GM19438 (cell line): ENCODE data around the gene MMP26.
A peak's percentile ranks its signal among the peaks of the same experiment; 100 is the strongest.

Experiments used
- ATAC-seq: cut with Tn5 transposase; IDR thresholded peaks from one replicate; pipeline ENCODE4 v1.9.1; 2021; ENCODE audit warnings: low read depth; ENCODE audit not compliant: unreplicated experiment

MMP26 gene

GRCh38 chr11:4704054-4704789, at the start of gene MMP26:
TSS of gene MMP26 (plus strand) at chr11:4704784.
- ATAC-seq = no peak

- ATAC-seq = no peak
Observed at GRCh38 chr11:4658629-4659445, 45.7 kb upstream of the MMP26 start.

GRCh38 chr11:4662876-4663275, 41.7 kb upstream of the MMP26 start:
- no peak for ATAC-seq

- ATAC-seq = no peak
Observed at GRCh38 chr11:4664183-4664582, 40.4 kb upstream of the MMP26 start.

GRCh38 chr11:4664786-4665185, 39.8 kb upstream of the MMP26 start:
- no peak for ATAC-seq

- ATAC-seq = no peak
Observed at GRCh38 chr11:4665424-4665823, 39.2 kb upstream of the MMP26 start.

- ATAC-seq = no peak
Observed at GRCh38 chr11:4671741-4672140, 32.8 kb upstream of the MMP26 start.

- no peak for ATAC-seq
Observed at GRCh38 chr11:4672470-4672869, 32.1 kb upstream of the MMP26 start.

GRCh38 chr11:4673781-4674180, 30.8 kb upstream of the MMP26 start:
- no peak for ATAC-seq

- no peak for ATAC-seq
Observed at GRCh38 chr11:4677948-4678347, 26.6 kb upstream of the MMP26 start.

- no peak for ATAC-seq
Observed at GRCh38 chr11:4680341-4680740, 24.2 kb upstream of the MMP26 start.

- no peak for ATAC-seq
Observed at GRCh38 chr11:4682623-4683419, 21.8 kb upstream of the MMP26 start.

- no peak for ATAC-seq
Observed at GRCh38 chr11:4684631-4685285, 19.8 kb upstream of the MMP26 start.

GRCh38 chr11:4695442-4695841, 9.1 kb upstream of the MMP26 start:
- ATAC-seq = no peak

GRCh38 chr11:4697585-4697984, 7.0 kb upstream of the MMP26 start, which contains the start of gene OR51E2:
TSS of gene OR51E2 (minus strand) at chr11:4697853. CDS start at chr11:4682711, 15,142 bp downstream.
- ATAC-seq = no peak

- ATAC-seq = peak; percentile 89
Observed at GRCh38 chr11:4699697-4700435, 4.7 kb upstream of the MMP26 start.

- ATAC-seq = no peak
Observed at GRCh38 chr11:4700436-4700820, 4.2 kb upstream of the MMP26 start.

- ATAC-seq = no peak
Observed at GRCh38 chr11:4704790-4705334, 278 bp downstream of the MMP26 start.

- ATAC-seq = no peak
Observed at GRCh38 chr11:4713241-4713640, 8.7 kb downstream of the MMP26 start.

GRCh38 chr11:4714300-4714699, 9.7 kb downstream of the MMP26 start:
- no peak for ATAC-seq
